Measurements from ENCODE around the gene LRRC14B.

LRRC14B gene

DNA sequence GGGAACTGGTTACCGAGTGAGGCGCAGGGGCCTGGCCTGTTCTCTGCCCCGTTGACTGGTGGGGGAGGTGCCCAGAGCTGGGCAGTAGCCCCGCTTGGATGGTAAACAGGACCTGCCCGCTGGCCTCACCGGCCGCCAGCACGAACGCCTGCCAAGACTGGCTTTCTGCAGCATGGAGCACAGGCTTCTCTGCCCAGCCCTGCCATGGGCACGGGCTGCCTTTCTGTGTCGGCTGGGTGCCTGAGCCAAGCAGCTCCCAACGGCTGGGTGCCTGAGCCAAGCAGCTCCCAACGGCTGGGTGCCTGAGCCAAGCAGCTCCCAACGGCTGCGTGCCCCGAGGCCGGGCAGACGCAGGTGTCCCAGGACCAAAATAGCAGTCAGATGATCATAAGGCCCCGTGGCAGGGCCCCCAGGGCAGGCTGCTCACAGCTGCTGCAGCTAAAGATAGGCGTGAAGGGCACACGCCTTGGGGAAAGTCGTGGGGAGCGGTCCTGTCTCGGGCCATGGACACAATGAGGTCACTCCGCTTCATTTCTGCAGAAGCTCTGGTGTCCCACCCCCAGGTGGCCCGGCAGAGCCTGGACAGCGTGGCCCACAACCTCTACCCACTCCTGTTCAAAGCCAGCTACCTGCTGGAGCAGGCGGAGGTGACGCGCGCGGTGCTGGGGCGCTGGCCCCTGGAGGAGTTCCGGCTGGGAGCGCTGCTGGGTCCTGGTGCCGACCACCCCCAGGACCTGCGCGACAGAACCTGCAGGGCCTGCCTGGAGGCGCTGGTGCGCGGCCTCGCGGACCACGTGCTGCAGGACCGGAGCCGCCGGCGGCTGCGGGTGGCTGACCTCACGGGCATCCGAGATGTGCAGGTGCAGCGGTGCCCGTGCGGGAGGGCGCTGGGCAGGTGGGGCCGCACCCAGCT is at the start of gene LRRC14B:
LRRC14B (plus strand) TSS at position 460 of the 913 bp plus-strand sequence; CDS start at position 504, 44 bp downstream.
- DNase-seq (ENCODE audit: low read depth): no peak

DNA sequence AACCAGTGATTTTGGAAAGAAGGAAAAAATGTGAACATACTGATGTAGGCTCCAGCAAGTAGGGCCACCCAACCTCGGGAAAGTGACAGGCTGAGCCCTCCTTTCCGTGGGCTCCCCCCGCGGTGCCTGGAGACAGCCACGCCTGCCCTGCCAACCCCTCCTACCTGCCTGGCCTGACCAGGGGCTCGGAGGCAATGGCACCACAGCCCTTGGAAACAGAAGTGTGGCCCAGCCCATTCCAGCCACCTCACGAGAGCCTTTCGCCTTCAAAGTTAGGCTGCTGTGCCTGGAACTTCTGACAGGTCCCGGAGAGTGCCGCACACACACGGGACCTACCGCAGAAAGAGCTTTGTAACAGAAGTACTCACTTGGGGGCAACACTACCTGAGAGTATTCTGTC is 49.5 kb upstream of the LRRC14B start:
- no peak for DNase-seq (ENCODE audit: low read depth)

DNA sequence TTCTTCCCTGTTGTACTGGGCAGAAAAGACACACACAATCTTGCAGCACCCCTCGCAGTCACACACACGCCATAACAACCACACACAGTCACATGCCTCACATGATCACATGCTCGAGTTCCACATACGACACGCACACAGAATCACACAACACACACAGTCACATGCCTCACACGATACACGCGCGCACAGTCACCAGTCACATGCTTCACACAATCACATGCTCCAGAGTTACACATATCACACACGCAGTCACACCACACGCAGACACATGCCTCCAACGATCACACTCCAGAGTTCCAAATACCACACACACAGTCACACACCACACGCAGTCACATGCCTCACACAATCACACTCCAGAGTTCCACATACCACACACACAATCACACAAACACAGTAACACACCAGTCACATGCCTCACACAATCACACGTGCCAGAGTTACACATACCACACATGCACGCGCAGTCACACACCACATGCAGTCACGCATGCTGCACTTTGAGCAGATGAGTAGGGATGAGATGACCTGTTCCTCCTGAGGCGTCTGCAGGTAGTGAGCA is 49.0 kb upstream of the LRRC14B start:
- DNase-seq (ENCODE audit: low read depth): no peak

DNA sequence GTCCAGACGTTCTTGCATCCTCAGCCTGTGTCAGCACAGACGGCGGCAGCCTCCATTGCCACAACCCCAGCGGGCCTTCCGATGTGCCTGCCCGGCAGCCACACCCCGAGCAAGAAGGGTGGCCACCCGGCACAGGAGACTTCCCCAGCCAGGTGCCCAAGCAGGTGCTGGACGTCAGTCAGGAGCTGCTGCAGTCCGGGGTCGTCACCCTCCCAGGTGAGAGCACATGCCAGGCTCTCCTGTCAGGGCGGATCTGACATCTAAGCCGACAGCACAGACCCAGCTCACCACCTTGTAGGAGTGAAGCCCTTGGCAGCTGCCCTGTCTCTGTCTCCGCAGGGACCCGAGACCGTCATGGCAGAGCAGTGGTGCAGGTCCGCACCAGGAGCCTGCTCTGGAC is 48.3 kb upstream of the LRRC14B start:
- DNase-seq (ENCODE audit: low read depth): no peak

DNA sequence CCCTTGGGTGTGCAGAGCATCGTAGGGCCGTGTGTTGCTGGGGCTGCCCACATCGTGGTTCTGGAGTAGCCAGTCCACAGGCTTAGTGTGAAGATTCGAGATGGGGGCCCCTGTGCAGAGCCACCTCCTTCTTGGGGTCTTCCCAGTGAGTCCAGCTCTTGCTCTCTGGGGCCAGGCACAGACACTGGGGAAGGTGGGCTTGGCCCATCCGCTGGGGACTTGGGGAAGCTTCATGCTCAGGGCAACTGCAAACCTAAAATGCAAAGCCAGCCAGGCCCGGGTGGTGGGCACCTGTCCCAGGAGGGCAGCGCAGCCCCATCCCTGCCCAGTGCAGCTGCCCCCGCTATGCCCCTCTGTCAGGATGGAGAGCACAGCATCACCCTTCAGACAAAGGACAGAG is 46.4 kb upstream of the LRRC14B start:
- DNase-seq (ENCODE audit: low read depth): no peak

GRCh38 chr5:145585-146323 is 45.5 kb upstream of the LRRC14B start:
- no peak for DNase-seq (ENCODE audit: low read depth)

- no peak for DNase-seq (ENCODE audit: low read depth)
Observed at GRCh38 chr5:147751-148150, 43.5 kb upstream of the LRRC14B start.

DNA sequence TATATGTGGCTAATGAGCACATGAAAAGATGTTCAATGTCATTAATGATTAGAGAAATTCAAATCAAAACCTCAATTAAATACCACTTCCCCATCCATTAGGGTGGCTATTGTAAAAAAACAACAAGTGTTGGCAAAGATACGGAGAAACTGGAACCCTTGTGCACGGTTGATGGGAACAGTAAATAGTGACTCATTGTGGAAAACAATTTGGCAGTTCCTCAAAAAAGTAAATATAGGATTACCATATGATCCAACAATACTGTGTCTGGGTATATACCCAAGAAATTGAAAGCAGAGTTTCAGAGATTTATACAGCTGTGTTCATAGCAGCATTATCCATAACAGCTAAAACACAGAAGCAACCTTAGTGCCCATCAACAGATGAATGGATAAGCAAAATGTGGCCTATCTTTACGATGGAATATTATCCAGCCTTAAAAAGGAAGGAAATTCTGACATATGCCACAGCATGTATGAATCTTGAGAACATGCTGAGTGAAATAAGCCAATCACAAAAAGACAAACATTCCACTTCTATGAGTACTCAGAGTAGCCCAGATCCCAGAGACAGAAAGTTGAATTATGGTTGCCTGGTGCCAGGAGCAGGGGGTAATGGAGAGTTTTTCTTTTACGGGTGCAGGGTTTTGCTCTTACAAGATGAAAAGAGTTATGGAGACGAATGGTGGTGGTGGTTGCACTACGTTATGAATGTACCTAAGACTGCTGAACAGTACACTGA is 41.4 kb upstream of the LRRC14B start:
- DNase-seq (ENCODE audit: low read depth): no peak

GRCh38 chr5:150746-151145 is 40.5 kb upstream of the LRRC14B start:
- DNase-seq (ENCODE audit: low read depth): no peak

DNA sequence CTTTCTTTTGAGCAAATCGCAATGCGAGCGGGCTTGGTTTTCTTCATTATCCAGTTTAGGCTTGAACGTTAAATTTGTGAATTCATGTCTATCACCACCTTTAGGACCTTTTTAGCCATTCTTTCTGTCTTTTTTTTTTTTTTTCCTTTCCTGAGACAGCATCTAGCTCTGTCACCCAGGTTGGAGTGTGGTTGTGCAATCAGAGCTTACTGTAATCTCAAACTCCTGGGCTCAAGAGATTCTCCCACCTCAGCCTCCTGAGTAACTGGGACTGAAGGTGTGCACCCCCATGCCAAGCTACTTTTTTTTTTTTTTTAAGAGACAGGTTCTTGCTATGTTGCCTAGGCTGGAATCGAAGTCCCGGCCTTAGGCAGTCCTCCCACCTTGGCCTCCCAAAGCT is 39.2 kb upstream of the LRRC14B start:
- no peak for DNase-seq (ENCODE audit: low read depth)

DNA sequence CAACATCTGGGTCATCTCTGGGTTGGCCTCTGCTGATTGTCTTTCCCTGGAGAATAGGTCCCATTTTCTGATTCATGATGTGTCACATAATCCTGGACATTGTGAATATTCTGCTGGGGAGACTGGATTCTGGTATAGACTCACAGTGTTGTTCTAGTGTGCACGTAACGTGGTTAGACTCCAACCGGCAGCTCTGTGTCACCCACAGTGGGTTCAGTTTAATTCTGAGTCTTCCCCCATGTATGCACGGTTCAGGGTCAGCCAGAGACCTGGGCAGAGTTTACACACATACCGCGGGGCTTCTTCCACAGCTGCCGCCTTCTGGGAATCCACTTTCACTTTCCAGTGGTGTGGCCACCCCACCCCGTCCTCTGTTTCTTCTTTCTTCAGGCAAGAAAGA is 38.0 kb upstream of the LRRC14B start:
- no peak for DNase-seq (ENCODE audit: low read depth)

GRCh38 chr5:154236-154635 is 37.1 kb upstream of the LRRC14B start:
- no peak for DNase-seq (ENCODE audit: low read depth)

GRCh38 chr5:154826-155225 is 36.5 kb upstream of the LRRC14B start:
- no peak for DNase-seq (ENCODE audit: low read depth)

DNA sequence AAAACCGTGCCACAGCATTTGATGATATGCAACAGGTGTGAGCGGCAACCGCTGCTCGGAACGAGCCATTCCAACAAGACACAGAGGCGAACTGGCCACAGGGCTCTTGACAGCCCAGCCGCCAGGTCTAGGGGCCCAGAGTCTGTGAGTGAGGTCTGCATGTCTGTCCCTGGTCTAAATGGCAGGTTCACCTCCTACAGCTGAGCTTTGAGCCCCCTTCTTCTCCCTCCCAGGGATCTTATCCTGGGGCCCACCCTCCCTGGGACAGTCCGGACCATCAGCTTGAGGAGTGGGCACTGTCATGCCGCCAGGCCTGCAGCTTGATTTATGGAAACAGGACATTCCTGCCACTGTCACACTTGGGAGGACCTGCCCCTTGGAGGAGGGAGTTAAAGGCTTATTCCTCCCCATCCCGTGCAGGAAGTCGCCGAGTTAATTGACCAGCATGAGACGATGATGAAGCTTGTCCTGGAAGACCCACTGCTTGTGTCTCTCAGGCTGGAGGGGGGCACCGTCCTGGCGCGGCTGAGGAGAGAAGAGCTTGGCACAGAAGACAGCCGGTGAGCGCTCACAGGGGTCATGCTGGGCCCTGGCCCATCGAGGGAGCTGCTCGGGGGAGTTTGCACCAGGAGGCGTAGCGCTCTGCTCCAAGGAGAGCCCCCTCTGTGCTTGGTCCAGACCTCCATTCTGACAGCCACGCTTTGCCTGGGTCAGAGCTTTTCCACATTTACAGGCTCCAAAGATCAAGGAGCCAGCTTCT is 35.5 kb upstream of the LRRC14B start:
- no peak for DNase-seq (ENCODE audit: low read depth)

DNA sequence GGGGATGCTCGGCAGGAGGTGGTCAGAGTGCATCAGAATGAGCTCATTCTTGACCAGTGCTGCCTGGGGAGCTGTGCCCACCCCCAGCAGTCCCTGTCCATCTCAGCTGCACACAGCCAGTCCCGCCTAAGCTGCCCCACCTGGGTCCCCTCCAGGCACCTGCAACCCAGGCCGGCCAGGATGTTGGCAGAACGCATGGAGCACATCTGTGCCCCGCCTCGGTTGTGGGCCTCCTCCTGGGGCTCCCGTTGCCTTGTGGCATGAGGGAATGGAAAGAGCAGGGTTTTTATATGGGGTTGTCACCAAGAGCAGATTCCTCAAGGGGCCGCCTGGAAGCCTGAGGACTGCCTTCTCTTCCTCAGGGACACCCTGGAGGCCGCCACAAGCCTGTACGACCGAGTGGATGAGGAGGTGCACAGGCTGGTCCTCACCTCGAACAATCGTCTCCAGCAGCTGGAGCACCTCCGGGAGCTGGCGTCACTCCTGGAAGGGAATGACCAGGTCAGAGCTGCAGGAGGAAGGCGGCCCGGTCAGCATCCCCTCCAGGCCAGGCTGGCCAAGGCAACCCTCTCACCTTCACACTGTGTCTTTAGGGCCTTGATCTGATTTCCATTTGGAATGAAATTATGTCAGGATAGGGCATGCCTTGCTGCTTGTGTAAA is 34.8 kb upstream of the LRRC14B start:
- DNase-seq (ENCODE audit: low read depth): no peak

DNA sequence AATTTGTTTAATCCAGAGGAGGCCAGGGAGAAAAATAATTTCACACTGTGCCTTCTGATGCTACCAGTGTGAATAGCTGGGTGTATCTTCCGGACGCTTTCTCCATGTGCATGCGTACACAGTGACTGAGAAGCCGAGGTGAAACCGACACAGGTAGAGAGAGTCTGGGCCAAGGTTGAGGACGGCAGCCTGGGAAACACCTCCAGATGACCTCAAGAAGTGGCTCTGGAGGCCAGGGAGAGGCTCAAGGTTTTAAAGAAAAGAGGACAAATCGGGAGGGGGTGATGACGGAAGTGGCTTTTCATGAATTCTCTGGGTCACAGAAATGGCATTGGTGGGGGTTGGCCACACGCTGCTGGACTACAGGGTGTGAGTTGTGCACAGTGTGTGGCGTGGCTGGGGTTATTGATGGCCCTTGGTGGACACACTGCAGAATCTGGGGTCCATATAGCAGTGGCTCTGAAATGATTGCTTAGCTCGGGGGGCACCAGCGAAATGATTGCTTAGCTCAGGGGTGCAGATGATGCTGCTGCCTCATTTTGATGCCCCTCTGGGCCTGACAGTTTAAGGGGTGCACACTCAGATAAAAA is 34.1 kb upstream of the LRRC14B start:
- DNase-seq (ENCODE audit: low read depth): no peak

- no peak for DNase-seq (ENCODE audit: low read depth)
Observed at GRCh38 chr5:157801-158200, 33.5 kb upstream of the LRRC14B start.

- DNase-seq (ENCODE audit: low read depth): no peak
Observed at GRCh38 chr5:158807-159447, 32.4 kb upstream of the LRRC14B start.

- DNase-seq (ENCODE audit: low read depth): no peak
Observed at GRCh38 chr5:159448-160172, 31.7 kb upstream of the LRRC14B start.

DNA sequence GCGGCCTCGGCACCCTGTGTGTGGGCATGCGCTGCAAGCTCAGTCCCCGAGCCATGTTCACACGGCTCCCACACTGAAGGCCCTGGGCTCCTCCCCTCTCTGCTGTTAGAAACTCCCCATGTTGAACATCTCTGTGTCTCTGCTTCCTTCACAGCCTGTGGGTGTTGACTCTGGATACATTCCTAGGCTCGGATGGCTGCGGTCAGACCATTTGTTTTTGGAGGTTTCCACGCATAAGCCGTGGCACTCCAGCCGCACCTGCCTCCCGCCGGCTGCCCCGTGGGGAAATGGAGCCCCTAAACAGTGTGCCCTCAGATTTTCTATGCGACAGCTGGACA is 31.2 kb upstream of the LRRC14B start:
- no peak for DNase-seq (ENCODE audit: low read depth)
